Endothelial cell of umbilical vein (primary cell): ENCODE results near the gene P2RY1.

Experiments used
- EZH2 ChIP-seq: IDR thresholded peaks from 2 replicates; pipeline ENCODE4 v1.6.1; 2012; ENCODE audit warnings: borderline replicate concordance, low read depth, mild to moderate bottlenecking, moderate library complexity, low read length, inconsistent platforms; ENCODE audit not compliant: severe bottlenecking
- FOS ChIP-seq: IDR thresholded peaks from 2 replicates; pipeline ENCODE4 v1.6.1; 2011; ENCODE audit warnings: mild to moderate bottlenecking, low read length, moderate library complexity, borderline replicate concordance; ENCODE audit not compliant: insufficient read depth
- GATA2 ChIP-seq: IDR thresholded peaks from 2 replicates; pipeline ENCODE4 v1.7.0; 2011; ENCODE audit warnings: low read depth, mild to moderate bottlenecking, moderate library complexity, mixed read lengths, low read length; ENCODE audit not compliant: insufficient read length, insufficient read depth
- MYC ChIP-seq: IDR thresholded peaks from one replicate; pipeline ENCODE4 v1.6.1; 2011; ENCODE audit warnings: mild to moderate bottlenecking, low read depth, low read length
- POLR2A ChIP-seq: IDR thresholded peaks from 2 replicates; pipeline ENCODE4 v1.6.1; 2012; ENCODE audit warnings: low read depth, mild to moderate bottlenecking, control low read depth, low read length
- POLR2AphosphoS5 ChIP-seq: IDR thresholded peaks from 2 replicates; pipeline ENCODE4 v1.6.1; 2012; ENCODE audit warnings: low read depth, mild to moderate bottlenecking, control low read depth, low read length, moderate library complexity; ENCODE audit not compliant: insufficient read depth
- TF ChIP-seq, protein P1 (sequence below), 2 donors: IDR thresholded peaks; 1 replicate in 1 of 2; 2 replicates in 1 of 2; pipeline ENCODE4 v1.5.1; 2011; ENCODE audit warnings: low read length in 2 of 2, mild to moderate bottlenecking in 2 of 2, moderate library complexity in 2 of 2, control low read depth in 1 of 2, inconsistent platforms in 1 of 2, low read depth in 1 of 2; ENCODE audit not compliant: insufficient read depth in 1 of 2; ENCODE audit errors: extremely low read depth in 1 of 2
- TF ChIP-seq, protein P2 (sequence below): IDR thresholded peaks from 2 replicates; pipeline ENCODE4 v1.6.1; 2011; ENCODE audit not compliant: insufficient read depth, insufficient read length

DNA sequence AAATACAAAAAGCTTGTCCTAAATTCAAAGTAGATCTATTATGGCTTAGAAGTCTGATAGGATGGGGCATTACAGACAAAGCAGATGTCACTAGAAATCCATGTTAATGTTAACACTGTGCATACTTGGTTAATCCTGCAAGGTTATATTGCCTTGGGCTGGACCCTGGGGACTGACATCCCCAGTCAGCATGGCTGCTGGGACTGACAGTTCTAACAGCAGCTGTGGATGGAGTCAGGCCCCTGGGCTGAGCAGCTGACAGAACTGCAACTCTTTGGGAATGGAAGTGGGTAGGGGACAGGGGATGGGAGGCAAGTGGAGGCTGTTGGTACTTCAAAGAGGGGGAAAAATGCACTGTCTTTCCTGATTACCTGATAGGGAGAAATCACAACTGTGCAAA, 7.5 kb downstream of the P2RY1 start:
- TF ChIP-seq POLR2A (no peak), POLR2AphosphoS5 (no peak), EZH2 (no peak), MYC (no peak), GATA2 (no peak), FOS (no peak)
- TF ChIP-seq, protein P1, sequence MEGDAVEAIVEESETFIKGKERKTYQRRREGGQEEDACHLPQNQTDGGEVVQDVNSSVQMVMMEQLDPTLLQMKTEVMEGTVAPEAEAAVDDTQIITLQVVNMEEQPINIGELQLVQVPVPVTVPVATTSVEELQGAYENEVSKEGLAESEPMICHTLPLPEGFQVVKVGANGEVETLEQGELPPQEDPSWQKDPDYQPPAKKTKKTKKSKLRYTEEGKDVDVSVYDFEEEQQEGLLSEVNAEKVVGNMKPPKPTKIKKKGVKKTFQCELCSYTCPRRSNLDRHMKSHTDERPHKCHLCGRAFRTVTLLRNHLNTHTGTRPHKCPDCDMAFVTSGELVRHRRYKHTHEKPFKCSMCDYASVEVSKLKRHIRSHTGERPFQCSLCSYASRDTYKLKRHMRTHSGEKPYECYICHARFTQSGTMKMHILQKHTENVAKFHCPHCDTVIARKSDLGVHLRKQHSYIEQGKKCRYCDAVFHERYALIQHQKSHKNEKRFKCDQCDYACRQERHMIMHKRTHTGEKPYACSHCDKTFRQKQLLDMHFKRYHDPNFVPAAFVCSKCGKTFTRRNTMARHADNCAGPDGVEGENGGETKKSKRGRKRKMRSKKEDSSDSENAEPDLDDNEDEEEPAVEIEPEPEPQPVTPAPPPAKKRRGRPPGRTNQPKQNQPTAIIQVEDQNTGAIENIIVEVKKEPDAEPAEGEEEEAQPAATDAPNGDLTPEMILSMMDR (IDR thresholded peaks at IDR 0.05; ENCODE audit: extremely low read depth in 1 of 2, insufficient read depth in 1 of 2, low read depth in 1 of 2, low read length in 2 of 2): no peak
- TF ChIP-seq, protein P2, sequence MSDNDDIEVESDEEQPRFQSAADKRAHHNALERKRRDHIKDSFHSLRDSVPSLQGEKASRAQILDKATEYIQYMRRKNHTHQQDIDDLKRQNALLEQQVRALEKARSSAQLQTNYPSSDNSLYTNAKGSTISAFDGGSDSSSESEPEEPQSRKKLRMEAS: no peak
